A549 (cell line): Measurements from ENCODE around the gene DHX57. TPM values are rescaled to one million over a fixed set of nuclear protein-coding genes. Genes with fewer than 3 reads are reported as not detected.

Experiments used
- ATAC-seq, 2 experiments: fragments of 200-7000 bp in 1 of 2; fragments of >200 bp in 1 of 2; cut with Nextera tagmentation in 1 of 2; cut with Tn5 transposase in 1 of 2; 3 replicates each; pipeline versions ENCODE4 v1.8.0 to v1.9.1; 2018 to 2020; ENCODE audit warnings: mild to moderate bottlenecking in 1 of 2, moderate library complexity in 1 of 2
- CTCF ChIA-PET: fragments of 300-600 bp; sonication (Branson Sonifier 250); formaldehyde crosslinking; extraction: SDS; loops from one replicate; lab custom pipeline; 2021; ENCODE audit warnings: antibody characterized with exemption, inconsistent platforms; lab: Yijun Ruan, JAX
- POLR2A ChIA-PET: fragments of 350-600 bp; formaldehyde crosslinking; extraction: SDS; loops from one replicate; lab custom pipeline; 2021; ENCODE audit warnings: antibody characterized with exemption, inconsistent platforms; lab: Yijun Ruan, JAX
- DNase-seq, 2 experiments: peaks; one replicate each; pipeline versions ENCODE4 v3.0.0 to v3.0.0-alpha.2; 2011 to 2016; ENCODE audit warnings: low read depth in 1 of 2, low spot score in 1 of 2
- FAIRE-seq: peaks from 2 replicates; lab custom pipeline; 2011; peaks lifted over from hg19 to GRCh38; lab: Jason Lieb, UNC
- H3K27ac ChIP-seq, 2 experiments: fragments of >200 bp; sonication (Bioruptor Twin); formaldehyde crosslinking; 3 replicates each; pipeline ENCODE4 v1.5.1; 2016 to 2017
- H3K4me1 ChIP-seq: fragments of >200 bp; sonication (Bioruptor Twin); formaldehyde crosslinking; 3 replicates; pipeline ENCODE4 v1.6.1; 2016
- H3K4me2 ChIP-seq: fragments of >200 bp; sonication (Bioruptor Twin); formaldehyde crosslinking; 3 replicates; pipeline ENCODE4 v1.6.1; 2016
- H3K4me3 ChIP-seq: fragments of >200 bp; sonication (Bioruptor Twin); formaldehyde crosslinking; 3 replicates; pipeline ENCODE4 v1.5.1; 2016
- H3K9me3 ChIP-seq: fragments of >200 bp; sonication (Bioruptor Twin); formaldehyde crosslinking; 3 replicates; pipeline ENCODE4 v1.6.1; 2016
- BHLHE40 ChIP-seq: IDR thresholded peaks from 2 replicates; pipeline ENCODE4 v1.6.1; 2012; ENCODE audit warnings: low read depth, low read length, inconsistent platforms
- CBX2 ChIP-seq: fragments of 200-600 bp; sonication (generic); IDR thresholded peaks from 2 replicates; pipeline ENCODE4 v1.6.1; 2016; ENCODE audit warnings: low read depth, mild to moderate bottlenecking, borderline replicate concordance
- CBX8 ChIP-seq: fragments of 200-600 bp; sonication (generic); IDR thresholded peaks from 2 replicates; pipeline ENCODE4 v1.6.1; 2016
- CHD2 ChIP-seq: fragments of 150-350 bp; IDR thresholded peaks from 2 replicates; pipeline ENCODE4 v1.6.1; 2014; ENCODE audit warnings: low read length; ENCODE audit not compliant: partially characterized antibody
- CHD4 ChIP-seq: fragments of 200-600 bp; sonication (generic); IDR thresholded peaks from 2 replicates; pipeline ENCODE4 v1.6.1; 2016; ENCODE audit warnings: antibody characterized with exemption, mild to moderate bottlenecking, borderline replicate concordance
- ESRRA ChIP-seq: fragments of 150-350 bp; IDR thresholded peaks from 2 replicates; pipeline ENCODE4 v1.6.1; 2014; ENCODE audit warnings: mild to moderate bottlenecking, low read length, borderline replicate concordance
- GATA3 ChIP-seq: IDR thresholded peaks from 2 replicates; pipeline ENCODE4 v1.6.1; 2012; ENCODE audit warnings: borderline replicate concordance
- HDAC2 ChIP-seq: fragments of 200-600 bp; sonication (generic); IDR thresholded peaks from 2 replicates; pipeline ENCODE4 v1.6.1; 2016
- HOXA7 ChIP-seq: fragments of 250-450 bp; sonication (Bioruptor Pico); IDR thresholded peaks from 2 replicates; pipeline ENCODE4 v1.5.0; 2020; ENCODE audit warnings: mild to moderate bottlenecking, moderate library complexity
- HOXB13 ChIP-seq: fragments of 250-450 bp; sonication (Bioruptor Pico); IDR thresholded peaks from 2 replicates; pipeline ENCODE4 v1.5.0; 2020; ENCODE audit warnings: low read depth, mild to moderate bottlenecking, moderate library complexity
- HOXB5 ChIP-seq: fragments of 250-450 bp; sonication (Bioruptor Pico); IDR thresholded peaks from 2 replicates; pipeline ENCODE4 v1.5.0; 2020; ENCODE audit warnings: mild to moderate bottlenecking, moderate library complexity
- JUNB ChIP-seq: fragments of >200 bp; sonication (Bioruptor Twin); formaldehyde crosslinking; IDR thresholded peaks from 2 replicates; pipeline ENCODE4 v1.6.1; 2016
- NPAS2 ChIP-seq: fragments of 250-450 bp; sonication (Bioruptor Pico); IDR thresholded peaks from 2 replicates; pipeline ENCODE4 v1.8.0; 2022; ENCODE audit warnings: mild to moderate bottlenecking, moderate library complexity, borderline replicate concordance
- NR3C1 ChIP-seq: fragments of >200 bp; sonication (Bioruptor Twin); formaldehyde crosslinking; IDR thresholded peaks from 3 replicates; pipeline ENCODE4 v1.6.1; 2017
- PHF8 ChIP-seq: fragments of 200-600 bp; sonication (generic); IDR thresholded peaks from 2 replicates; pipeline ENCODE4 v1.6.1; 2016; ENCODE audit warnings: low read depth, mild to moderate bottlenecking, antibody characterized with exemption, moderate library complexity, borderline replicate concordance
- RAD21 ChIP-seq, 2 experiments: fragments of >200 bp in 1 of 2; sonication (Bioruptor Twin) in 1 of 2; formaldehyde crosslinking in 1 of 2; IDR thresholded peaks in 1 of 2; conservative IDR thresholded peaks in 1 of 2; 2 replicates in 1 of 2; 3 replicates in 1 of 2; pipeline ENCODE4 v1.6.1; 2012 to 2018; ENCODE audit warnings: inconsistent platforms in 1 of 2
- RARB ChIP-seq: fragments of 250-450 bp; sonication (Bioruptor Pico); IDR thresholded peaks from 2 replicates; pipeline ENCODE4 v1.8.0; 2021; ENCODE audit warnings: mild to moderate bottlenecking, moderate library complexity
- RCOR1 ChIP-seq: fragments of 150-350 bp; IDR thresholded peaks from 2 replicates; pipeline ENCODE4 v1.6.1; 2014; ENCODE audit warnings: antibody characterized with exemption, low read length, low read depth
- RFX5 ChIP-seq: fragments of 450-650 bp; IDR thresholded peaks from 2 replicates; pipeline ENCODE4 v1.7.1; 2014; ENCODE audit warnings: antibody characterized with exemption, mild to moderate bottlenecking, moderate library complexity
- RNF2 ChIP-seq: fragments of 200-600 bp; sonication (generic); IDR thresholded peaks from 2 replicates; pipeline ENCODE4 v1.6.1; 2016; ENCODE audit warnings: low read depth, mild to moderate bottlenecking, antibody characterized with exemption, moderate library complexity, borderline replicate concordance
- ZNF302 ChIP-seq: fragments of 250-450 bp; sonication (Bioruptor Pico); IDR thresholded peaks from 2 replicates; pipeline ENCODE4 v1.9.0; 2021; ENCODE audit warnings: inconsistent platforms, mild to moderate bottlenecking, moderate library complexity
- WGBS: methylation state at CpG from one replicate; pipeline ENCODE4 v1.1.6; 2017; ENCODE audit errors: missing lambda C conversion rate; 5-methylcytosine and 5-hydroxymethylcytosine counted together
- polyA plus RNA-seq, 4 experiments: library from polyadenylated mRNA; depleted of rRNA in 3 of 4; stranded (reverse); fragments of >200 nt; fragmentation: RNase III in 1 of 4; extraction: RNeasy Plus Mini Kit Qiagen cat#74134 plus additional on column Dnase treatment in 1 of 4; gene quantifications; 2 replicates in 3 of 4; 3 replicates in 1 of 4; pipeline ENCODE4 v1.2.3, GENCODE V29; 2011 to 2017
- TF ChIP-seq, protein P1 (sequence below): IDR thresholded peaks from 2 replicates; pipeline ENCODE4 v1.6.1; 2012; ENCODE audit warnings: low read depth, borderline replicate concordance
- TF ChIP-seq, protein P2 (sequence below): fragments of 200-600 bp; sonication (generic); IDR thresholded peaks from 2 replicates; pipeline ENCODE4 v1.6.1; 2016; ENCODE audit warnings: antibody characterized with exemption, mild to moderate bottlenecking, moderate library complexity
- TF ChIP-seq, protein P3 (sequence below): fragments of >200 bp; sonication (Bioruptor Twin); formaldehyde crosslinking; IDR thresholded peaks from 3 replicates; pipeline ENCODE4 v1.6.1; 2016
- TF ChIP-seq, protein P4 (sequence below): fragments of >200 bp; sonication (Bioruptor Twin); formaldehyde crosslinking; IDR thresholded peaks from 2 replicates; pipeline ENCODE4 v1.6.1; 2016
- TF ChIP-seq, protein P5 (sequence below): fragments of 150-350 bp; IDR thresholded peaks from 2 replicates; pipeline ENCODE4 v1.6.1; 2014; ENCODE audit warnings: low read depth, mild to moderate bottlenecking, low read length
- TF ChIP-seq, protein P6 (sequence below): IDR thresholded peaks from 2 replicates; pipeline ENCODE4 v1.6.1; 2012

The DHX57 gene
- polyA plus RNA-seq, 2 of the 4 experiments (the other 2 are of a cell fraction), result 20.6 to 31.8 TPM

DNA sequence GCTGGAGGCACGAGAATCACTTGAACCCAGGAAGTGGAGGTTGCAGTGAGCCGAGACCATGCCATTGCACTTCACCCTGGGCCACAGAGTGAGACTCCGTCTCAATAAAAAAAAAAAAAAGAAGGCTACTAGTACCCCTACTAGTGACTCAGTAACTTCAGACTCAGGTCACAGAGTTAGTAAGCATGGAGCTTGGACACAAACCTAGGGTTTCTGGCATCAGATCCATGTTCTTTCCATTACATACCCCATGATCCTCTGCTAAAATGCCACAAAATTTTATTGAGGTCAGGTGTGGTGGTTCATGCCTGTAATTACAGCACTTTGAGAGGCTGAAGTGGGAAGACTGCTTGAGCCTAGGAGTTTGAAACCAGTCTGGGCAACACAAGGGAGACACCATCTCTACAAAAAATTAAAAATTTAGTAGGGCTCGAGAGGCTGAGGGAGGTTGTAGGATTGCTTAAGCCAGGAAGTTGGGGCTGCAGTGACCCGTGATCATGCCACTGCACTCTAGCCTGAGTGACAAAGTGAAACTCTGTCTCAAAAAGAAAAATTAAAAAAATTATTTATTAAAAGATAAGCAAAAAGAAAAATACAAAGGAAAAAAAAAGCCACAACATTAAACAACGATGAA is 45.1 kb downstream of the DHX57 start:
- ChIA-PET CTCF (no interaction called here), POLR2A (no interaction called here)
- FAIRE-seq (no peak), DNase-seq (no peak)
- no peaks in the 10 kb centered on the region for H3K9me3 ChIP-seq
- H3K4me1 ChIP-seq, result peaks cover 16% of the 10 kb centered on the region
- TF ChIP-seq GATA3, result no peak
- no peak for TF ChIP-seq CHD2
- no peak for TF ChIP-seq CBX2
- no peak for TF ChIP-seq HOXB5
- TF ChIP-seq RAD21 (conservative IDR thresholded peaks at IDR 0.05 in 1 of 2, IDR thresholded peaks at IDR 0.05 in 1 of 2), result no peak
- TF ChIP-seq RARB, result no peak
- no peak for TF ChIP-seq ZNF302 (CRISPR knock-in tag)
- TF ChIP-seq RNF2, result no peak
- TF ChIP-seq JUNB, result no peak
- no peak for TF ChIP-seq HOXA7 (CRISPR knock-in tag)
- TF ChIP-seq RCOR1, result no peak
- TF ChIP-seq, all 56 proteins: peak for 0
- 94% methylated on average over 6 of the region's 6 CpGs for WGBS
- Histone ChIP-seq H3K27ac (no peak overlapping the region), H3K4me2 (no peak overlapping the region), H3K4me3 (no peak overlapping the region)
- ATAC-seq, result peak in 1 of 2 experiments; percentile 47; a peak in 2 of 6 replicates

DNA sequence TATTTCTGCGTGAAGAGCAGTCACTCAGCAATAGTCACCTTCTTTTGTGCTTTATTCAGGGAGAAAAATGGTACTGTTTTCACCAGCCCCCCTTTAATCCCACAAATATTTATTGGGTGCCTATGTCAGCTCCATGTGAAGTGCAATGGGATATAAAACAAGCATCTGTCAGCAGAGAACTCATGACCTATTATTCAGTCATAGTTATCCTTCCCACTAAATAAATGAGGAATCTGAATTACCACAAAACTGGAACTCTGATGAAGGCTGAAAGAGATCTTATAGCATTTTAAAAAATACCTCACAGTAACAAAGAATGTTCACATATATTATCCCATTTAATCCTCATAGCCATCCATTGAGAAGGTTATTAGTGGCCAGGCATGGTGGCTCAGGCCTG is 45.8 kb downstream of the DHX57 start:
- POLR2A ChIA-PET, result no interaction called here
- no peak overlapping the region for H3K4me3 ChIP-seq
- no peak overlapping the region for H3K27ac ChIP-seq
- 93% methylated on average over 1 of the region's 1 CpG for WGBS
- TF ChIP-seq CHD2 (no peak), CHD4 (no peak), ESRRA (no peak), PHF8 (no peak), HOXA7 (CRISPR knock-in tag) (no peak)
- TF ChIP-seq, protein P1, sequence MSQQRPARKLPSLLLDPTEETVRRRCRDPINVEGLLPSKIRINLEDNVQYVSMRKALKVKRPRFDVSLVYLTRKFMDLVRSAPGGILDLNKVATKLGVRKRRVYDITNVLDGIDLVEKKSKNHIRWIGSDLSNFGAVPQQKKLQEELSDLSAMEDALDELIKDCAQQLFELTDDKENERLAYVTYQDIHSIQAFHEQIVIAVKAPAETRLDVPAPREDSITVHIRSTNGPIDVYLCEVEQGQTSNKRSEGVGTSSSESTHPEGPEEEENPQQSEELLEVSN, result no peak
- H3K9me3 ChIP-seq, result no peaks in the 10 kb centered on the region
- FAIRE-seq (no peak), ATAC-seq (no peak), DNase-seq (no peak)
- CTCF ChIA-PET, result no interaction called here
- H3K4me1 ChIP-seq, result peaks cover 16% of the 10 kb centered on the region
- H3K4me2 ChIP-seq, result no peak overlapping the region

DNA sequence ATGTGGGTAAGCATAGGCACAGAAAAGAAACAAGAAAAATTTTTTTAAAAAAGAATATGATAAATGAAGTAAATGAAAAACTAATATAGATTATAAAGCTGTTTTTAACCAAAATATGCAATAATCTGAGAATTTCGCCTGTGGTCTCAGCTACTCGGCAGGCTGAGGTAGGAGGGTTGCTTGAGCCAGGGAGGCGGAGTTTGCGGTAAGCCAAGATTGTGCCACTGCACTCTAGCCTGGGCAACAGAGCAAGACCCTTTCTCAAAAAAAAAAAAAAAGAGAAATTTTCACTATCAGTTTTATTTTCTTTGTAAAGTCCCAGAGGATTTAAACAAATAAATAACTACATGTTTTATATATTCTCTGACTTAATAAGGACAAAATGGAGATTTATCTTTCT is 47.3 kb downstream of the DHX57 start:
- CTCF ChIA-PET, result no interaction called here
- TF ChIP-seq, protein P2, sequence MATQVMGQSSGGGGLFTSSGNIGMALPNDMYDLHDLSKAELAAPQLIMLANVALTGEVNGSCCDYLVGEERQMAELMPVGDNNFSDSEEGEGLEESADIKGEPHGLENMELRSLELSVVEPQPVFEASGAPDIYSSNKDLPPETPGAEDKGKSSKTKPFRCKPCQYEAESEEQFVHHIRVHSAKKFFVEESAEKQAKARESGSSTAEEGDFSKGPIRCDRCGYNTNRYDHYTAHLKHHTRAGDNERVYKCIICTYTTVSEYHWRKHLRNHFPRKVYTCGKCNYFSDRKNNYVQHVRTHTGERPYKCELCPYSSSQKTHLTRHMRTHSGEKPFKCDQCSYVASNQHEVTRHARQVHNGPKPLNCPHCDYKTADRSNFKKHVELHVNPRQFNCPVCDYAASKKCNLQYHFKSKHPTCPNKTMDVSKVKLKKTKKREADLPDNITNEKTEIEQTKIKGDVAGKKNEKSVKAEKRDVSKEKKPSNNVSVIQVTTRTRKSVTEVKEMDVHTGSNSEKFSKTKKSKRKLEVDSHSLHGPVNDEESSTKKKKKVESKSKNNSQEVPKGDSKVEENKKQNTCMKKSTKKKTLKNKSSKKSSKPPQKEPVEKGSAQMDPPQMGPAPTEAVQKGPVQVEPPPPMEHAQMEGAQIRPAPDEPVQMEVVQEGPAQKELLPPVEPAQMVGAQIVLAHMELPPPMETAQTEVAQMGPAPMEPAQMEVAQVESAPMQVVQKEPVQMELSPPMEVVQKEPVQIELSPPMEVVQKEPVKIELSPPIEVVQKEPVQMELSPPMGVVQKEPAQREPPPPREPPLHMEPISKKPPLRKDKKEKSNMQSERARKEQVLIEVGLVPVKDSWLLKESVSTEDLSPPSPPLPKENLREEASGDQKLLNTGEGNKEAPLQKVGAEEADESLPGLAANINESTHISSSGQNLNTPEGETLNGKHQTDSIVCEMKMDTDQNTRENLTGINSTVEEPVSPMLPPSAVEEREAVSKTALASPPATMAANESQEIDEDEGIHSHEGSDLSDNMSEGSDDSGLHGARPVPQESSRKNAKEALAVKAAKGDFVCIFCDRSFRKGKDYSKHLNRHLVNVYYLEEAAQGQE, result no peak
- TF ChIP-seq, protein P3, sequence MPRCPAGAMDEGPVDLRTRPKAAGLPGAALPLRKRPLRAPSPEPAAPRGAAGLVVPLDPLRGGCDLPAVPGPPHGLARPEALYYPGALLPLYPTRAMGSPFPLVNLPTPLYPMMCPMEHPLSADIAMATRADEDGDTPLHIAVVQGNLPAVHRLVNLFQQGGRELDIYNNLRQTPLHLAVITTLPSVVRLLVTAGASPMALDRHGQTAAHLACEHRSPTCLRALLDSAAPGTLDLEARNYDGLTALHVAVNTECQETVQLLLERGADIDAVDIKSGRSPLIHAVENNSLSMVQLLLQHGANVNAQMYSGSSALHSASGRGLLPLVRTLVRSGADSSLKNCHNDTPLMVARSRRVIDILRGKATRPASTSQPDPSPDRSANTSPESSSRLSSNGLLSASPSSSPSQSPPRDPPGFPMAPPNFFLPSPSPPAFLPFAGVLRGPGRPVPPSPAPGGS, result no peak
- TF ChIP-seq RNF2, result no peak
- TF ChIP-seq, protein P4, sequence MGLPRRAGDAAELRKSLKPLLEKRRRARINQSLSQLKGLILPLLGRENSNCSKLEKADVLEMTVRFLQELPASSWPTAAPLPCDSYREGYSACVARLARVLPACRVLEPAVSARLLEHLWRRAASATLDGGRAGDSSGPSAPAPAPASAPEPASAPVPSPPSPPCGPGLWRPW, result no peak
- no peak for TF ChIP-seq NR3C1
- TF ChIP-seq HDAC2, result no peak
- TF ChIP-seq HOXA7 (CRISPR knock-in tag), result no peak
- TF ChIP-seq BHLHE40, result no peak
- no peak for TF ChIP-seq RFX5
- no peak for TF ChIP-seq JUNB
- TF ChIP-seq, protein P5, sequence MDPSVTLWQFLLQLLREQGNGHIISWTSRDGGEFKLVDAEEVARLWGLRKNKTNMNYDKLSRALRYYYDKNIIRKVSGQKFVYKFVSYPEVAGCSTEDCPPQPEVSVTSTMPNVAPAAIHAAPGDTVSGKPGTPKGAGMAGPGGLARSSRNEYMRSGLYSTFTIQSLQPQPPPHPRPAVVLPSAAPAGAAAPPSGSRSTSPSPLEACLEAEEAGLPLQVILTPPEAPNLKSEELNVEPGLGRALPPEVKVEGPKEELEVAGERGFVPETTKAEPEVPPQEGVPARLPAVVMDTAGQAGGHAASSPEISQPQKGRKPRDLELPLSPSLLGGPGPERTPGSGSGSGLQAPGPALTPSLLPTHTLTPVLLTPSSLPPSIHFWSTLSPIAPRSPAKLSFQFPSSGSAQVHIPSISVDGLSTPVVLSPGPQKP, result no peak
- TF ChIP-seq CBX8, result no peak
- TF ChIP-seq RCOR1, result no peak
- no peak for TF ChIP-seq HOXB13 (CRISPR knock-in tag)
- no peak for TF ChIP-seq NPAS2 (CRISPR knock-in tag)
- no peak for TF ChIP-seq CHD4
- TF ChIP-seq, protein P6, sequence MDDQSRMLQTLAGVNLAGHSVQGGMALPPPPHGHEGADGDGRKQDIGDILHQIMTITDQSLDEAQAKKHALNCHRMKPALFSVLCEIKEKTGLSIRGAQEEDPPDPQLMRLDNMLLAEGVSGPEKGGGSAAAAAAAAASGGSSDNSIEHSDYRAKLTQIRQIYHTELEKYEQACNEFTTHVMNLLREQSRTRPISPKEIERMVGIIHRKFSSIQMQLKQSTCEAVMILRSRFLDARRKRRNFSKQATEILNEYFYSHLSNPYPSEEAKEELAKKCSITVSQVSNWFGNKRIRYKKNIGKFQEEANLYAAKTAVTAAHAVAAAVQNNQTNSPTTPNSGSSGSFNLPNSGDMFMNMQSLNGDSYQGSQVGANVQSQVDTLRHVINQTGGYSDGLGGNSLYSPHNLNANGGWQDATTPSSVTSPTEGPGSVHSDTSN, result no peak

More for the DNA sequence above, 47.3 kb downstream of the DHX57 start:
- WGBS, result 85% methylated on average over 4 of the region's 4 CpGs
- H3K4me2 ChIP-seq, result peak overlapping the region; percentile 79; the same call in 2 of the 3 replicates
- H3K4me1 ChIP-seq, result peaks cover 16% of the 10 kb centered on the region
- POLR2A ChIA-PET, result interaction anchor here (5.3 kb wide), 1 partner anchor 78 kb away, joined by 36 read pairs; the partner anchor contains the start of gene SRSF7
- no peaks in the 10 kb centered on the region for H3K9me3 ChIP-seq
- FAIRE-seq (no peak), DNase-seq (no peak), ATAC-seq (peak in 1 of 2 experiments; percentile 30; a peak in 1 of 6 replicates)
- no peak overlapping the region for H3K4me3 ChIP-seq
- H3K27ac ChIP-seq, result peak overlapping the region; percentile 78 to 90
